Head of caudate nucleus (tissue), 42 donors: ENCODE measurements around the gene METTL13.
A peak's percentile ranks its signal among the peaks of the same experiment; 100 is the strongest.

Source experiments
- DNase-seq, 42 donors: peaks; one replicate each; pipeline versions ENCODE4 v3.0.0 to v3.0.0-alpha.2; 2020 to 2021; ENCODE audit warnings: mixed read lengths in 7 of 42
- intact Hi-C: fragments of 100-400 bp; cut with DNase I; formaldehyde crosslinking; loops from one replicate; pipeline ENCODE4 v1.15.0; 2022

METTL13 gene, protein sequence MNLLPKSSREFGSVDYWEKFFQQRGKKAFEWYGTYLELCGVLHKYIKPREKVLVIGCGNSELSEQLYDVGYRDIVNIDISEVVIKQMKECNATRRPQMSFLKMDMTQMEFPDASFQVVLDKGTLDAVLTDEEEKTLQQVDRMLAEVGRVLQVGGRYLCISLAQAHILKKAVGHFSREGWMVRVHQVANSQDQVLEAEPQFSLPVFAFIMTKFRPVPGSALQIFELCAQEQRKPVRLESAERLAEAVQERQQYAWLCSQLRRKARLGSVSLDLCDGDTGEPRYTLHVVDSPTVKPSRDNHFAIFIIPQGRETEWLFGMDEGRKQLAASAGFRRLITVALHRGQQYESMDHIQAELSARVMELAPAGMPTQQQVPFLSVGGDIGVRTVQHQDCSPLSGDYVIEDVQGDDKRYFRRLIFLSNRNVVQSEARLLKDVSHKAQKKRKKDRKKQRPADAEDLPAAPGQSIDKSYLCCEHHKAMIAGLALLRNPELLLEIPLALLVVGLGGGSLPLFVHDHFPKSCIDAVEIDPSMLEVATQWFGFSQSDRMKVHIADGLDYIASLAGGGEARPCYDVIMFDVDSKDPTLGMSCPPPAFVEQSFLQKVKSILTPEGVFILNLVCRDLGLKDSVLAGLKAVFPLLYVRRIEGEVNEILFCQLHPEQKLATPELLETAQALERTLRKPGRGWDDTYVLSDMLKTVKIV

DNA sequence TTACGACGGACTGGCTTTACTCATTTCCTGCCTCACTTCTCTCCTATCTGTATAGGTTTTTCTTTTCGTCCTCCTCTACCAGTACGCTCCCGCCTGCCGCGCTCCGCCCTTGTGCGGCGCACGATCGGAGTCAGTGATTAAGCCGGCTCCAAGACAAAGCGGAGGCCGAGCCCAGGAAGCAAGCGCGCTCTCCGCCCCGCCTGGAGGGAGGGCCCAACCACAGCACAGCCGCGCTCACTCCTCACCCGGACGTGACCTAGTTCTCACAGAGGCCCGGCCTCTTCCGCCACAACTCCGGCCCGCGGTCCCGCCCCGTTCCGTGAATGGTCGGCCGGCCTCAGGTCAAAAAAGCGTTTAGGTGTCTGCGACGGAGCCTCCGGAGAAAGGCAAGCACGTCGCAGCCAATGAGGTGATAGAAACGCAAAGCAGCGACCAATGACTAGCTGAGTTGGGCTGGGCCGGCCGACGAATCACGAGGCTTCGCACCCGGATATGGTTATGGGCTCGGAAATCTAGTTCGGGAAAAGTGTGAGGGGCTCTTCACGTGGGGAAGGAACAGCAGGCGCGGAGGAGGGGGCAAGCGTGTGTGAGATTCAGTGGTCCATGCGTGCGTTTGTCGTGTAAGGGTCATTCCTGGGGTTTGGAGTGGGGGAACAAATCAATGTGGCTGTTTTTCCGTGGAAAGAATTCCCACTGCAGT lies at the start of gene METTL13:
TSS of gene METTL13 (plus strand) at position 485 of the 700 bp plus-strand sequence. CDS start 308 bp downstream, outside the sequence.
- peak; percentile 96 to 100 (median 99) for DNase-seq
- intact Hi-C loops: loop anchor here (1.0 kb wide), 1 partner anchor 39 kb away; the partner anchor contains the start of gene VAMP4

DNA sequence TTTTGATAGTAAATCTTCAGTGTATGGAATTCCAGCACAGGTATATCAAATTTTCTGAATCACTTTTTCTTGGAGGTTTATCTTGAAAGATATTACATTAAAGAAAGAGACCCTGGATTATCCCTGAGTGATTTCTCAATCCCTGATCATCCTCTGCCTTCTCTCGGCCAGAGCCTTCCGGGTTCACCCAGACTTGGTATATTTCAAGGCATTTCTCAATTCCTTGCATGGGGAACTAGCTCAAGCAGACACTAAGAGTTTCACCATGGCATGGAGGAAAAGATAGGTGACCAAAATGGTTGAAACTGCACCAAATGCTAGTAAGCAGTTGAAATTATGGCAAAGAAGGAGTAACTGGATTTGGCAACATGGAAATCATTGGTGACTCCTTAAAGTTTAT lies 45.3 kb upstream of the METTL13 start:
- no peak for DNase-seq
- intact Hi-C loops: no loop called here

DNA sequence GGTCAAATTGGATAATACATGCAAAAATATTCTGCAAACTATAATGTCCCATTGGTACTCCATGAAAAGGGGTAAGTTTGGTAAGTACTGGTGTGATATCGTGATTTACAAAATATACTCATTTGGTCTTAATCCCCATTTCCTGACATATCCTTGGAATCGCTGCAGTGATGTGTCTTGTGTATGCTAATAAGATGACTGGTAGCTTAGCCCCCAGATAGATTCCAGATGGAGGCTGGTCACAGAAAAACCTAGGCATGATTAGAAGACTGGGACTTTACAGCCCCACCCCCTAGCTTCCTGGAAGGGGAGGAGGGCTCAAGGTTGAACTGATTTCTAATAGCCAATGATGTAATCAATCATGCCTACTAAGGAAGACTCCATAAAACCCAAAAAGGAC lies 42.5 kb upstream of the METTL13 start:
- intact Hi-C loops: no loop called here
- DNase-seq: no peak

DNA sequence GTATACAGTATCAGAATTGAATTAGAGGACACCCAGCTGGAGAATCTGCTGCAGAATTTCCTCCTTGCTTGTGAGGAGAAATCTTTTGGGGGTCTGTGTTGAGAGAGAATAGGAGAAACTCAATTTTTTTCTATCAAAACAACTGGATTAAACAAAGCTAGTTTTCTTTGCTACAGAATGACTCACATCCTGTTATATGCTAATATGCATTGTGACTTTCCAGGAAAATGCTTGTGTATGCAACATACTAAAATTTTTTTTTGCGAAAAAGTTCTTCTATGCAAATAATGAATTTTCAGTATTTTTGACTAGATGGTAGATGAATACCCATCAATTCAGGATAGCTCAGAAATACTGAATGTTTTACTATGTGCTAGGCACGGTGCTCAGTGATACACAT lies 41.8 kb upstream of the METTL13 start:
- no peak for DNase-seq
- intact Hi-C loops: loop anchor here (5.0 kb wide), 2 partner anchors 248 to 793 kb away; partner anchors contain the start of gene SUCO

DNA sequence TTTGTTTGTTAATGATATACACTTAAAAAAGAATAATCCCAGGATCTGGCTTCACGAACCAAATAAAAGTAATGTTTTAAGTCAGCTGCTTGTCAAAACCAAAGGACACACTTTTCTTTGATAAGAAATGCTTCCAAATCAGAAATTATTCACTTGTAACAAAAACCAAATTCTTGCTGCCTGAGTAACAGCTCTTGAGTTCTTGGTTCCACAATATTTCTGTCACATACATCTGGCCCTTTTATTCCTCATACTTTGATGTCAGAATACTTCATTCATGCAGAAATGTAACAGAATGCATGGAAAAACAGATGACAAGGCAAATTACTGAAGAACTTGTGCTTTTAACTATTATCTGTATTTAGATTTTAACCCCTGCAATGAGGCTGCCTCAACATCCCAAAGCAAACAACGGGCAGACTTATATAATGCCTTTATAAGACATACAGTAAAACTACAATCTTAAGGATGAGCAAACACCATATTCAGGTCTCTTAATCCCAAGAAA lies 41.0 kb upstream of the METTL13 start:
- intact Hi-C loops: loop anchor here (5.0 kb wide), 2 partner anchors 247 to 792 kb away; partner anchors contain the start of gene SUCO
- no peak for DNase-seq

DNA sequence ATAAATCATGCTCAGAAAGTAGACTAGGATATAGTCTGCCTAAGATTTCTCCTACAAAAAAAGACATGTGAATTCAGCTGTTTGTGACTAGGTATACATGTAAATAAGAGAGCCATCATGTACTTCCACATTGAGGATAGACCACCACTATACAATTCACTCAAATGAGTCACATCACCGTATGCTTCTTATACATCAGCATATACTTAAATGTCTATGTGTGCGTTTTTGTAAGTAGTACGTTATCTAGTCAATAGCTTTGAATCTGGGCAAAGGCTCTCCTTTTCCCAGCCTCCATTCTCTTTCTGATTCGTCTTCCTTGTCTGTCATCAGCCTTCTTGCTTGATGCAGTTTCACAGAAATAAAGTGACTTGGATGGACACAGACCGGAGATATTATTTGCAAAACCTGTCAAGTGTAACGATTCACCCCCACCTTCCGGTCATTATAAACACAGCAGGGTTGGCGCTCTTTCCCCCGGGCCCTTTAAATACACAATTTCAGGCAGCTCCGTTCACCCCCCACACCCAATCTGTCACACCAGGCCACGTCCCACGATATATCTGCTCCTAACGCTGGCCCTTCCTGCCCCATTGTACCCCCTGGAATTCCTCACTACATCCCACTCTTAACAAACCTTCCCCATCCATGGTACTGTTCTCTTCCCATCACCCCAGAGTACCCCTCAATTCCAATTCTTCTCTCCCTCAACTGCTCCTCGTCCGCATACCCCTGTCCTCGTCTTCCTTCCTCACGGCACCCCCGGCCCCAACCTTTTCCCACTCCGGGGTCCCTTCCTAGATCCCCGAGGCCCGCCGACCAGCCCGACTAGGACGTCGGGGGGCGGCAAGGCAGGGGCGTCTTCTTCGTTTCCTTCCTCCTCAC lies 40.2 kb upstream of the METTL13 start:
- intact Hi-C loops: loop anchor here (5.0 kb wide), 2 partner anchors 246 to 791 kb away; partner anchors contain the start of gene SUCO

DNA sequence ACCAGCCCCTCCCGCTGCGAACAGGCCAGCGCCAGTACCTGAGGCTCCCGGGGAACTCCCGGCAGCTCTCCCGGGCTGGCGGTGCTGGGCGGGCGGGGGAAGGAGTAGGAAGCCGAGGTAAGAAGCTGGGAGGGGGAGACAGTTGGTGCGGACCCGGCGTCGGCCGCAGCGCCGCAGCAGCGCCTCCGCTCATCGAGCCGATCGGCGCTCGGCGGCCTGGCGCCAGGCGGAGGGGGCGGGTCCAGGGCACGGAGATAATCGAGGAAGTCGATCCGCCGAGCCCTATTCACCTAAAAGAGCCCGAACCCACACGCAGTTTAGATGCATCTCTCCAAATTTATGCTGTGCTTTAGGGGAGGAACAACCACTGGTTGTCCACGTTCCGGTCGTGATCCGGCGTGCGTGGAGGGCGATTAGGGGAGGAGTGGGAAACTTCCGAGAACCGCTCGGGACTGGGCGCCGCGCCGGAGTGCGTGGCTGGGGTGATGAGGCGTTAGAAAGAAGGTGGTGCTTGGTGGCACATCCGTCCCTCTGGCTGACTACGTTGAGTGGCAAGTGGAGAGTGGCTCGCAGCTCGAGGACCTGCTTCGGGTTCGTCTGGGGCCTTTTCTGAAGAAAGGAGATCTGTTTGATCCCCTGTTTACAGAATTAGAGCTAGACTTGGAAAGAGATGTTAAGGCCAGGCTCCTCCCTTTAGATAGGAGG lies 39.4 kb upstream of the METTL13 start, which contains the start of gene VAMP4:
TSS of gene VAMP4 (minus strand) at position 194 of the 705 bp plus-strand sequence. CDS start 3,651 bp downstream, outside the sequence.
- DNase-seq: peak; percentile 72 to 96 (median 90)
- intact Hi-C loops: loop anchor here (1.0 to 5.0 kb wide), 3 partner anchors 39 to 790 kb away; partner anchors contain the start of genes METTL13 and SUCO

More for the DNA sequence above, 40.2 kb upstream of the METTL13 start:
- peak in 39 of 42 donors; percentile 9 to 71 (median 36) for DNase-seq

DNA sequence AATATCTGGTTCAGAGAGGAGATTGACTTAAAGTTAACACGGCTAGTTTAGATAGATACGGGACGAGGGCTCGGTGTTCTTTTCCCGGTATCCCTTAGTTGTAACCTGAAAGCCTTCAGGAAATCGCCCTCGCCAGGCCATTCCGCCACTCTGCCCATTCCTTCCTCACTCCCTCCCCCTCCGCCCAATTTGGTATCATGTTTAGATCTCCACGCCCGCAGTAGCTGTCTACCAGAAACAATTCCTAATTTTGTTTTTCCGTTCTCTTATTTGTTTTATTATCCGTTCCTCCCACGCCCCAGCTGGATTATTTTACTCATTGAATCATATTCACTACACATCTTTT lies 38.9 kb upstream of the METTL13 start:
- intact Hi-C loops: loop anchor here (1.0 to 5.0 kb wide), 3 partner anchors 39 to 790 kb away; partner anchors contain the start of genes METTL13 and SUCO
- peak in 40 of 42 donors; percentile 12 to 76 (median 46) for DNase-seq

DNA sequence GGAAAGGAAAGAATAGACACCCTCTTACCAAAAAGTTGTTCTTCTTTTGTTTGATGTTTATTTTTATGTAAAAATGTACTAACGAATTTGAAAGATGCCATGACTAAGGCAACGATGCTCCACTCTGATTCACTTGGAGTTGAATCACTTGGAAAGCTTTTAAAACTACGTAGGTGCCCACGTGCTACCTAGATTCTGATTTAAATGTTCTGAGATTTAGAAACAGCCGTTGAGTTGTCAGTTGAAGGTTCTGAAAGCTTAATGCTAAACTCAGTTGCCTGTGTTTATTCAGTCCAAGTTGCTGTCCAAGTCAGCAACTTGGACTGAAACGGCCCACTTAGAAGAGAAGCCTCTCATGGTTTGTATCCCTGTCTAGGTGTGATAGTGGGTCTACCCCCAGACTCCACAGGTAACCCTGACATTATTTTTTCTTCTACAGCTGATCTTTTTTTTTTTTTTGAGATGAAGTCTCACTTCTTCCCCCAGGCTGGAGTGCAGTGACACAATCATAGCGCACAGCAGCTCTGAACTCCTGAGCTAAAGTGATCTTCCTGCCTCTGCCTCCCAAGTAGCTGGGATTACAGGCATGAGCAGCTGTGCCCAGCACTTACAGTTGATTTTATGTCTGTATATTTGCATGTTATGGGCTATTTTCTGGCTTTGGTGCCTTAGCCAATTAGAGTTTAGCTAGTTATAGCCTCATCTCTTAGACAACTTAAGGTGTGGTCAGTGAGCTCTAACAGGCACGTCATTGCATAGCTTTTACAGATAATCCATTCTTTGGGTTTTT lies 38.2 kb upstream of the METTL13 start:
- intact Hi-C loops: loop anchor here (5.0 kb wide), 2 partner anchors 244 to 789 kb away; partner anchors contain the start of gene SUCO
- DNase-seq: peak in 18 of 42 donors; percentile 8 to 74 (median 28)

DNA sequence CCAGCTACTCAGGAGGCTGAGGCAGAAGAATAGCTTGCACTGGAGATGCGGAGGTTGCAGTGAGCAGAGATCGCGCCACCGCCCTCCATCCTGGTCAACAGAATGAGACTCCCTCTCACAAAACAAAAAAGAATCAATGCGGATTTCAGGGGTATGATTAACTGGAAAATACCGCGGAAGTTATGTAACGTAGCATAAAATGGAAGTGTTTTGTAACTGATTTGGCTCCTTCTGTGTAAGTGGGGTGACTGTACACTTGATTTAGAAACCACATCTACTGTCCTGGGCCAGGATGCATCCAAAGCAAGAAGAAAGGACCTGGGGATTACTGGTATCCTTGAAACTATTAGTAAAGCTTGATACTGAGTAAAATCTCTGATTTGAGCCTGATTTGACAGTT lies 36.5 kb upstream of the METTL13 start:
- DNase-seq: no peak
- intact Hi-C loops: loop anchor here (5.0 kb wide), 2 partner anchors 242 to 787 kb away; partner anchors contain the start of gene SUCO

DNA sequence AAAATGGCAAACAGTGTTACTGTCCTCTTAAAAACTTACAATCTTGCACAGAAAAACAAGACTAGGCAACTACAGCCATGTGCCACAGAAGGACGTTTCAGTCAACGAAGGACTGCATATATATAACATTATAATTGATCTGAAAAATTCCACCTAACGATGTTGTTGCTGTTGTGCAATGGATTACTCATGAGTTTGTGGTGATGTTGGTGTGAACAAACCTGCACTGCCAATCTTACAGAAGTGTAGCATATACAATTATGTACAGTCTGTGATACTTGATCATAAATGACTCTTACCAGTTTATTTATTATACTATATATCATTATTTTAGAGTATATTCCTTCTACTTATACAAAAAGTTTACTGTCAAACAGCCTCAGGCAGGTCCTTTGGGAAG lies 32.8 kb upstream of the METTL13 start:
- no peak for DNase-seq
- intact Hi-C loops: no loop called here

DNA sequence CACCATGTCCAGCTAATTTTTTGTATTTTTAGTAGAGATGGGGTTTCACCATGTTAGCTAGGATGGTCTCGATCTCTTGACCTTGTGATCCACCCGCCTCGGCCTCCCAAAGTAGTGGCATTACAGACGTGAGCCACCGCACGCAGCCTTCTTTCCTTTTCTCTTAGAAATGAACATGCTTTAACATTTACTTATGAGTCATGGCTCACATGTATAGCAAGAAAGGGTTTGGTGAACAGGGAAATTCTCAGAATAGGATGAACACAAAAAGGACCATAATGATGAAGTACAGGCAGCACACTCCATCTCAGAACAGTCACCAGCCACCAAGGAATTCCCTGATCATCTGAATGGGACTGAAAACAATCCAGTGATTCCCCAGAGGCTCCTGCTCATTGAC lies 30.2 kb upstream of the METTL13 start:
- DNase-seq: no peak
- intact Hi-C loops: no loop called here

DNA sequence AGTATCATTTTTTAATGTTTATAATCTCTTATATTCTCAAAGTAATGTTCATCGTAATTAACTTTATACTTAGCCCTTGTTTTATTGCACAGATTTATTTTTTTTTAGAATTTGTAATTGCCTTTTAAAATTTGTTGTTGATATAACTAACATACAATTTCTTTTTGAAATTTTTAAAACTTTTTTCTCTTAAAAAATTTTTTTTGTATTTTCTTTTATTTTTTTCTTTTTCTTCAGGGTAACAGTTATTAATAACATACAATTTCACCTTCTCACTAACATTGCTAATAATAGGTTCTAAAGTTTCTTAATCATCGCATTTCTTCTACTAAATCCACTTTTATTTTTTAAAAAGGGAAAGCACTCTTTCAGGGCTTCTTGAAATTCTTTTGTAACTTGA lies 28.3 kb upstream of the METTL13 start:
- DNase-seq: no peak
- intact Hi-C loops: no loop called here

DNA sequence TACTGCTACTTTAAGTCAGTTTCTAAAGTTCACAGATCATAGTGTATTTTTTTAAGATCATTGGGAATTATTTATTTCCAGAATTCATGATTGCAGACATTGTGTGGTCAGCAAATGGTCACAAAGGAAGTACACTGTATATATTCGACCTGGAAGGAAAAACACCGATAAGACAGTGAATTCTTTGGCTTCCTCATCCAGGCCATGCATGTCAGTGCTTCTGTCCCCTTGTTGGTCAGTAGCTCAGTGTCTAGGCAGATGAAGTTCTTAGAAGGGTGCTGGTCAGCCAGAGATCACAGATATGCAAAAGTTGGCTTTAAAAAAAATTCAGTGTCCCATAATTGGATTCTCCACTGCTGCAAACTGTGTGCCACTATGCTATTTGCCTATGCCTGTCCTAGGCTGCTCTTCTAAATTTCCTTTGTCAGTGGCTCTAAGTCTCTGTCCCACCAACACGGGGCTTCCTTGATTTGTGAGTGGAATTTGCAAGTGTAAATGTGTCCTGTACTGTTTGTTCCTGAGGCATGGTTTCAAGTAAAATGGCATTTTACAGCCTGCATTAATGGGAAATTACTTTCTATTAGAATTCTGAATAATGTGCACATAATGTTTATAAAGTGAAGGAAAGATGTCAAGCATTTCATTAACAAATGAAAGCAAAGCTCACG lies 27.6 kb upstream of the METTL13 start:
- DNase-seq: no peak
- intact Hi-C loops: no loop called here

DNA sequence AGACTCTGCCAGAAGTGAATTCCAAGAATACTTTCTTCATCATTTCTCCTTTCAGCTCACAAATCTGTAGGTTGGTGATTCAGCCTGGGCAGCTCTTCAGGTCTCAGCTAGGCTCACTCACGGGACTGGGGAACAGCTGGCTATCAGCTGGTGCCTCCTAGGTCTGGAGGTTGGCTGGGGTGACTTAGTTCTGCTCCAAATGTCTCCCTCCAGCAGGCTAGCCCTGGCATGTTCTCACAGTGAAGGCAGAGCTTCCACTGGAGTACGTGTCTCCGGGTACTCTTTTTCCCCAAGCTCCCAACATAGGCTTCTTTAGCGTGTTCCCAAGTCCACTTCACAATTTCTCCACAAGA lies 27.1 kb upstream of the METTL13 start:
- no peak for DNase-seq

DNA sequence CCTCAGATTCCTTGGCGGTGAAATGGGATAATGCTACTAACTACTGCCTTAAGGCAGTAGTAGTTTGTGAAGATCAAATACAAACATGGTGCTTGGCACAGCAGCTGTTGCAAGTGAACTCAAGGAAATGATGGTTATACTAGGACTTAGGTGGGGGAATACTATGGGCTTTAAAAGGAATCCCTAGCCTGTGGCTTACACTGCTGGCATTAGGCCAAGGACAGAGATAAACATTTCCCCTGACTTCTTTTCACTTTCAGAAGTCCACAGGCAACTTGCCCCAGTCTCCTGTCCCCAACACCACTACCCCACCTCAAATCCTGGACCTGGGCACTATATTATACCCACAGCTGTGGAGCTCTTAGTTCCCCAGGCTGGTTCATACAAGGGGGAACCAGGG lies 26.5 kb upstream of the METTL13 start:
- DNase-seq: no peak
- intact Hi-C loops: no loop called here

More for the DNA sequence above, 27.1 kb upstream of the METTL13 start:
- intact Hi-C loops: no loop called here
